ENCODE results near the gene MAPK12. TPM values are rescaled to one million over a fixed set of nuclear protein-coding genes. Genes with fewer than 3 reads are reported as not detected.

The MAPK12 gene
- total RNA-seq, 1 donor from 2014 or later: 11.4 TPM

DNA sequence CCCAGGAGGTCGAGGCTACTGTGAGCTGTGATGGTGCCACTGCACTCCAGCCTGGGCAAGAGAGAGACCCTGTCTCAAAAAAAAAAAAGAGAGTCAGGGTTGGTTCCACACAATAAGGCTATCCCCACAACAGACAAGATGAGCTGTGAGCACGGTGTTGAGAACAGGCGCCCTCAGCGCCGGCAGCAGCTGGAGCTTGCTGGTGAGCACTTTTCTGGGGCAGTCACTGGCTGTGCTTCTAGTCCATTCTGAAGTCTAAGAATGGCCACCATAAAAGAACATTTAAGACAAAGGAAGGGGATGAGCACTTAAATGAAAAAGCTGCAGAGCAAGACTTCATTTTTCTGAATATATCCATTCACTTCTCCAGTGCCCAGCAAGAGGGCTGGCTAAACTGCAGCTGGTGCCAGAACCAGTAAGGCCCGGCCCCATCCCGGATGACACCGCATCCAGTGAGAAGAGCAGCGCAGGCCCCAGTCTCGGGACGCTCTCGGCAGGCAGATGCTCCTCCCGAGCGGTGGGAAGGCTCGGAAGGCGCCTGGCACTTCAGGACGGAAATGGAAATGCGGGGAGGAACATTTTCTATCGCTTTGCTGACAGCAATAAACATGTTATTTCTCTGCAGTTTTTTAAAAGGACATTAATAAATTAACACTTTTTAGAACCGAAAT, 28.9 kb downstream of the MAPK12 start:
- DNase-seq: no peak

DNA sequence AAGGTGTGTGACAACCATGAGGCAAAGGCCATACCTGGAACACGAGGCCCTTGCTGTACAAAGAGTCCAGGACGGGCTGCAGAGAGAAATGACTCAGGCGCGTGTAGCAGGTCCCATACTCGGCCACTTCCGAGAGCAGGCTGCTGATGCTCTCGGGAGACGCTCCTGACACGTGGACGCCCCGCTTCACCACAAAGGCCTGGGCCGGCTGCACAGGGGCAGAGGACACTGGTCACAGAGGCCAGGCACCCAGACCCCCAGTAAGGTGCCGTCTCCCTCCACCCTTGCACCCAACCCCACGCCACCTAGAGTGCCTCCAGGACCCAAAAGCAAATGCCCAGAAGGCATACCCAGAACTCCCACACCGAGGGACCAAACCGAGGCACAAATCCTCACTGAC, 32.1 kb downstream of the MAPK12 start:
- no peak for DNase-seq

DNA sequence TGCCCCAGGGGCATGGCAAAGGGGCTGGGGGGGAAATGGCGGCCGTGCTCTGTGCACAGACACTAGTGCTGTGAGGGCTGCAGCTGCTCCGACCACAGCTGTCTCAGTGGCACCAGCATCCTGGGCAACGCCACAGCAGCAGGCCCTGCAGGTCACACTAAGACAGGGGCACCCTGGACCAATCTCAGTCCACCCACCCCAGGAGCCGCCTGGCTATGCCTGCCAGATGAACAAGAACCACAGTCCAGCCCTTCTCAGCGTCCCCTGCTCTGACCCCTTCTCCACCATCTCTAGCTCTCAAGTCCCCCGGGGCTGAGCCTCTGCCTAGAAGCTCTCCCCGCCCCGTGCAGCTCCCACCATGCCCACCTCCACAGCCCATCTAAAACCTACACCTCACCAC, 33.1 kb downstream of the MAPK12 start:
- no peak for DNase-seq

DNA sequence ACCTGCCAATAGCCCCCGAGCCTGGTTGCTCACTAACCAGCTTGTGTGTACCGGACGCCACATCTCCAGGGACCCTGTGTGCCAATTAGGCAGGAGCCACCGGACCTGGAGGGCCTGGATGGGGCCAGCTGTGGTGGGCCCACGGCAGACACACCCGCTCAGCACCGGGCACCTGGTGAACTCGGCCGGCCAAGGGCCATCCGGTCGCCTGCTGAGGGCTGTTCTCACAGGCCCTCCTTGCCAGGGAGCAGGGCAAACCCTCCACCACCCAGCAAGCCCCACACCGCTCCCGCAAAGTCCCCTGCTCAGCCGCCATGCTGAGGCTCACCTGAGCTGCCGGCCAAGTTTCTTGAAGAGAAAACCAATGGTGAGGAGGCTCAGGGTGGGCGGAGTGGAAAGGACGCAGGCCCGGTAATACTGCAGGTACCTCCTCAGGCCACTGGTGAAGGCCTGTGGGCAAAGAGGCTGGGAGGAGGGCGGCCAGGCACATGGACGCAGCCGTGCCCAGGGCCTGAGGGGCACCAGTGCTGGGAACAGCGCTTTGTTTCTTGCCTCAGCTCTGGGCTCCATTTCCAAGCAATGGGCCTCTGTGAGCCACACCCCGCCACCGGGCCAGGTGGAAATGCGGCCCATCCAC, 33.8 kb downstream of the MAPK12 start:
- no peak for DNase-seq

DNA sequence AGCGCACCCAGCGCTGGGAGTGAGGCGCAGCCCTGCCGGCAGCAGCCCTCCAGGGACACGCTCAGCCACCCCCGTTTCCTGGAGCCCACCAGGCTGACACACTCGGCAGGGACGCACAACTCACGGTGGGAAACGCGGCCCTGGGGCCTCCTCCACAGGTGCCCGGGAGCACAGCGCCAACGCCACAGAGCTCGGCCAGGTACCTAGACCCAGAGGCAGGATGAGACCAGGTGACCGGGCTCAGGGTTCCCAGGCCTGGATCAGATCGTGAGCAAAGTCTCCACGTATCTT, 34.7 kb downstream of the MAPK12 start:
- DNase-seq: no peak

DNA sequence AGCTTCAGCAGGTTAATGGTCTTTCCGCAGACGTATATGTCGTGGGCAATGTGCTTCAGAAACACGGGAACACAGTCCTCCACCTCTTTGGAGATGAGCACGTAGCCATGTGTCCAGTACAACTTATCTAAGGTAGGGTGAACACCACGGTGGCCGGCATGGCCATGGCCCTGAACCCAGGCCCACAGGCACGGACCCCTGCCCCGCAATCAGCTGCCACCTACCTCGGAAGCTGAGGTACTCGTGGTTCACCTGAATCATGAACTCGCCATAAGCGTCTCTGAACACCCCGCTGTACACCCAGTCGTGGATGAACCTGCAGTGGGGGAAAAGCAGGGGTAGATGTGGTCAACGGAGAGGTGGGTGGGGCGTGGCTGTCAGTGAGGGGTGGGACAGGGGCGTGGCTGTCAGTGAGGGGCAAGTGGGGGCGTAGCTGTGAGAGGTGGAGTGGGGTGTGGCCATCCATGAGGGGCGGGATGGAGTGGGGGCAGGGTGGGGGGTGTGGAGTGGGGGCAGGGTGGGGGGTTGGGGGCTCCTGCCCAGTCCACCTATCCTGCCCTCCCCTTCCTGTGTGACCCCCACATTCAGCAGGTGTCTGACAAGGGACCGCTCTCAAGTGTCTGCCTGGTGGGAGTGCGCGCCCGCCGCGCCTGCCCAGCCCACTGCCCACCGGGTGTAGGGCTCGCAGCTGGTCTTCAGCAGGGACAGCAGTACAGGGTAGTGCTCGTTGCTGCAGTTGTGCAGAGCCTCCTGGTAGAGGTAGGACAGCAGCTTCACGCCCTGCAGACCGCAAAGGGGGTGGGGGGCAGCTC, 35.2 kb downstream of the MAPK12 start:
- no peak for DNase-seq

DNA sequence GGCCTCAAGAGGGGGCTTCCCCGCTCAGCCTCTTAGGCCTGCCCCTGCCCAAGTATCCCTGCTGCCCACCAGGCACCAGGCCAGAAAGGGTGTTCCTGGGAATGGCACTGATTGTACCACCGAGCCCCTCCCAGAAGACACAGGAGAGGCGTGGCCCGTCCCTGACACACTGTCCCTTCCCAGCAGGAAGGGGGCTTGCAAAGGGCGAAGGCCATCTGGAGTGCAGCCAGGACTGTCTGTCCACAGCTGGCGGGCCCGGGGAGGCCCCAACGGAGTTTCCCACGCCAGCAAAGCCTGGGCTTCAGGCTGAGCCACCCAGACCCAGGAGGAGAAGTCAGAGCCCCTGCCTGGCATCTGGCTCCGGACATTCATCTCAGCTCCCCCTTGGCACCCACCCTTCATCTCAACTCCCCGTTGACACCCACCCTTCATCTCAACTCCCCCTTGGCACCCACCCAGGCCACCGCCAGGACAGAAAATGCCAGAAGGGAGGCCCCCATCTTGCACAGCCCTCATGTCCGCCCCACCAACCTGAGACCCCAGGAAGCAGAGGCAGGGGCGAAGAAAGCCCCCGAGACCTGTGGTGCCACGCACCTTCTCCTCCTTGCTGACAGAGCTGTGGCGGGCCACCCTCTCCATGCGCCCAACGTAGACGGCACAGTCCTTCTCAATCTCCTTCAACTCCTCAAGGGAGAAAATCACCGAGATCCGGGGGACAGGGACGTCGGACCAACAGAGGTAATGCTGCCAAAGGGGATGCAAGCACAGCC, 36.1 kb downstream of the MAPK12 start:
- DNase-seq: no peak

DNA sequence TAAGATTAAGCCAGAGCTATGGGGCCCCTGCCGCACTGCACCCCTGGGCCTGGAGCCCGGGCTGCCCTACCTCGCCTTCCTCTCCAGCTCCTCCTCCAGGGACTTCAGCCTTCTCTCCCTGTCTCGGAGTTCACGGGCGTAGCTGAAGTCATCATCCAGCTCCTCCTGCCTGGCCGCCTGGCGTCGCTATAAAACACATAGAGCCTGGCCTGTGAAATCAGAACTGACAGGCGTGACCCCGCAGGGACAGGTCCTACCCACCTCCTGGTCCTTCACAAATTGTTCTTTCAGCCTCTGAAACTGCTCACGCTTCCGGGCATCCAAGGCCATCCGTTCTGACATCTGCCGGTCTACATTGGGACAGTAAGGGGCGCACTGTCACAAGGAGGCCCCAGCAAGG, 37.4 kb downstream of the MAPK12 start:
- DNase-seq: no peak

DNA sequence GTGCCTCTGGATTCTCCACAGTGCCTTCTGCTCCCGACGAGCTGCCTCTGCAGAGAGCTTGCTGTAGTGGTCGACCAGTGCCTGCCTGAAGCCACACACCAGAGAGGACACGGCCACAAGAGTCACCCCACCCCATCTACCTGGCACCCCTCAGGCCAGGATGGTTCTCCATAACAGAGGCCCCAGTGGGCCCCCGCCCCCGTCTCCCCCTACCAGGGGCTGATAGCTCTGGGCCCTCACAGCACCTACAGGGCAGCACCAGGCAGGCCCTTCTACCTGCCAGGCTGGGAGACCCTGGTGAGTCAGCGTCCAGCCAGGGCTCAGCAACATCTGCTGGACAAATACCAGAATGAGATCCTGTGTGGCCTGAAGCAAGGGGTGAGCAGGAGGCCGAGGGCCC, 39.0 kb downstream of the MAPK12 start:
- DNase-seq: no peak

DNA sequence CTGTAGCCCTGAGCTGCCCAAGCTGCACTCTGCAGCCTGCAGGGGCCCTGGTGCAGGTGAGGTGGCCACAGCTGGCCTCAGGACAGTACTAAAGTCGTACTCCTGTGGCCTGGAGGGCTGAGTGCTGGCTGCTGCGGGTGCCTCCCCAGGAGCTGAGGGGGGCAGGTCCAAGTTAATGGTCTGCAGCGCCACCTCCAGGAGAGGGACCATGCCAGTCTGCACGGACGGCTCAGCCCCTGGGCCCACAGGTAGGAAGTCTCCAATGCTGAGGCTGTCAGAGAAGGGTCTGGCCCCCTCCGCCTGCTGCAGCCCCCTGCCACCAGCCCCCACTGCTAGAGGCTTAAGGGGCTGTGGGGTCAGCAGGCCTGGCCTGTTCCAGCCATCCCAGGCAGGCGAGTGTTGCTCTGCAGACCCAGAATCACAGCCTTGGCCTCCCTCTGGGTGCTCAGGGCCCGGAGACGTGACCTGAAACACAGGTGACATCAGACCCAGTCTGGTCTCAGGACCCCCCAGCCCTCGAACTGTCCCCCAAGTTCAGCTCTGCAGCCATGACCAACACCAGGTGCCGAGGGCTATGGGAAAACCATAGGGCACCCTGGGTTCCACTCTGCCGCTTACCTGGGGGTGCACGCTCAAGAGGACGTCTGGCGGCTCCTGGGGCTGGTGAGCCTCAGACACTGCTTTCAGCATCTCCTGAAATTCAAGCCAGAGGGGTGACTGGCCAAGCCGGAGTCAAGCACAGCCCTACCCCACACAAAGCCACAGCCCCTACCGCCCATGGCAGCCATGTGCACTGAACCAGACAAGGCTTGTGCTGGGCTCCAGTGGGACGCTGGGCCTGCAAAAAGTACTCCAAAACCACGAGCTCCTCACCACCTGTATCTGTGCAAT, 39.8 kb downstream of the MAPK12 start:
- no peak for DNase-seq

DNA sequence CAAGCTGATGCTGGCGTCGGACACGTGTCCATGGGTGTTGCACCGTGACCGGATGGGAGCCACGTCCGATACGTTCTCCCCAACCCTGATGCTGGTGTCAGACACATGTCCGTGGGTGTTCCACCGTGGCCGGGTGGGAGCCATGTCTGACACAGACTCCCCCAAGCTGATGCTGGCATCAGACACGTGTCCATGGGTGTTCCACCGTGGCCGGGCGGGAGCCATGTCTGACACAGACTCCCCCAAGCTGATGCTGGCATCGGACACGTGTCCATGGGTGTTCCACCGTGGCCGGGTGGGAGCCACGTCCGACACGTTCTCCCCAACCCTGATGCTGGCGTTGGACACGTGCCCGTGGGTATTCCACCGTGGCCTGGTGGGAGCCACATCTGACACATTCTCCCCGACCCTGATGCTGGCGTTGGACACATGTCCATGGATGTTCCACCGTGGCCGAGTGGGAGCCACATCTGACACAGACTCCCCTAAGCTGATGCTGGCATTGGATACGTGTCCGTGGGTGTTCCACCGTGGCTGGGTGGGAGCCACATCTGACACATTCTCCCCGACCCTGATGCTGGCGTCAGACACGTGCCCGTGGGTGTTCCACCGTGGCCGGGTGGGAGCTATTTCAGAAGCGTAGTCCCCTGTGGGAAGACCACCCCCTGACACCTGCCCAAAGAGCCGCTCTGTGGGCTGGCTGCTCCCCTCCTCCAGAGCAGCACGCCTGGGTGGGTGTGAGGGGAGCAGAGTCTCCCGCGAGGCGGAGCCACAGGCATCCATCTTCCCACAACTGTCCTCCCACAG, 40.7 kb downstream of the MAPK12 start:
- DNase-seq: no peak

DNA sequence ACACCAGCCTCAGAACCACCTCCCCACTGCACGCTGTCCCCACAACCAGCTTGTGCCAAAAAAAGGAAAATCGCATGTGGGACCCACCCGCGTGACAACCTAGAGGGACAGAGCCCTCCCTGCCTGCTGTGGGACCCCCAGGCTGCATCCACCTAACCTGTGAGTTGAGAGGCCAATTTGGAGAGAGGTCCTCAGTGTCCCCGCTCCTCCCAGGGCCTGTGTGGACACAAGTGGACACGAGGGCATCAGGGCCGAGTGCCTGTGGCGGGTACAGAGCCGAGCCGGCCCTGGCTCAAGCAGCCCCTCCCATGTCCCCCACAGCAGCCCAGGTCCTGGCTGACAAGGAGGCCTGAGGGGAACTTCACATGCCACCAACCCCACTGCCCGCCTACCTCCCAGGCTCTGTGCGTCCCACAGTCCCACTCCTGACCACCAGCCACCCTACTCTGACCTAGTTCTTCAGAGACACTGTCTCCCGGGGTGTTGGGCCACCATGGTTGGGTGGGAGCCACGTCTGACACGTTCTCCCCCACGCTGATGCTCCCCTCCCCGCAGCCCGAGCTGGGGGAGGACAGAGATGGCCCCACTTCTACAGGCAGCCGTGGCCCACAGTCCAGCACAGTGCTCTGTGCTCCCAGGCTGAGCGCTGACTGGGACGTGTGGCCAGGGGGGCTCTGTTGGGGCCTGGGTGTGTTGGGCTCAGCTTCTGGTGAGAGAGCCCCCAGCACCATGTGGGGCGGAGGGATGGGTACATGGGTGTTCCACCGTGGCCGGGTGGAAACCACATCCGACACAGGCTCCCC, 41.5 kb downstream of the MAPK12 start:
- DNase-seq: no peak

DNA sequence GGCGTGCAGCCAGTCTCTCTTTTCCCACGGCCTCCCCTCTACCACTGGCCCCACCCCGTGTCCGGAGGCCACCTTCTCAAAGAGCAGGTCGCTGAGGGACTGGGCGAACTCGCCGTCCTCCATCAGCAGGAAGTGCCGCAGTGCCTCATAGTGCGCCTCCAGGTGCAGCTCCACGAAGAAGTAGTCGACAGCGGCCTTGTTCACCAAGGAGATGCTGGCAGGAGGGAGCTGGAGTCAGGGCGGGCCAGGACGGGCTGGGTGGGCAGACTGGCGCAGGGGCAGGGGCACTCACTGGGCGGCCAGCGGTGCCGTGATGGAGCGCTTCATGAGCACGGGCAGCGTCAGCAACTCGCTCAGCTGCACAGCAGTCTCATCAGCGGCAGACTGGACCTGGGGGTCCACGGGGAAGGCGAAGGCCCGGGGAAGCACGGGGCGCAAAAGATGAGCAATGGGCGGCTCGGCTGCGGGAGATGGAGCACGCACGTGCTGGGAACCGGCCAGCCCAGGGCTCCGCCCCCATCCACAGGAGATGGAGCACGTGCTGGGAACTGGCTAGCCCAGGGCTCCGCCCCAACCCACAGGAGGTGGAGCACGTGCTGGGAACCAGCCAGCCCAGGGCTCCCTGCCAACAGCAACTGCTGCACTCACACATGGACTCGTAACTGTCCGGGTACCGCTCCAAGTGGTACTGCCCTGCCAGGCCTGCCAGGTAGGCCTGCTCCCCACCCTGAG, 42.3 kb downstream of the MAPK12 start:
- peak; percentile 49 for DNase-seq

DNA sequence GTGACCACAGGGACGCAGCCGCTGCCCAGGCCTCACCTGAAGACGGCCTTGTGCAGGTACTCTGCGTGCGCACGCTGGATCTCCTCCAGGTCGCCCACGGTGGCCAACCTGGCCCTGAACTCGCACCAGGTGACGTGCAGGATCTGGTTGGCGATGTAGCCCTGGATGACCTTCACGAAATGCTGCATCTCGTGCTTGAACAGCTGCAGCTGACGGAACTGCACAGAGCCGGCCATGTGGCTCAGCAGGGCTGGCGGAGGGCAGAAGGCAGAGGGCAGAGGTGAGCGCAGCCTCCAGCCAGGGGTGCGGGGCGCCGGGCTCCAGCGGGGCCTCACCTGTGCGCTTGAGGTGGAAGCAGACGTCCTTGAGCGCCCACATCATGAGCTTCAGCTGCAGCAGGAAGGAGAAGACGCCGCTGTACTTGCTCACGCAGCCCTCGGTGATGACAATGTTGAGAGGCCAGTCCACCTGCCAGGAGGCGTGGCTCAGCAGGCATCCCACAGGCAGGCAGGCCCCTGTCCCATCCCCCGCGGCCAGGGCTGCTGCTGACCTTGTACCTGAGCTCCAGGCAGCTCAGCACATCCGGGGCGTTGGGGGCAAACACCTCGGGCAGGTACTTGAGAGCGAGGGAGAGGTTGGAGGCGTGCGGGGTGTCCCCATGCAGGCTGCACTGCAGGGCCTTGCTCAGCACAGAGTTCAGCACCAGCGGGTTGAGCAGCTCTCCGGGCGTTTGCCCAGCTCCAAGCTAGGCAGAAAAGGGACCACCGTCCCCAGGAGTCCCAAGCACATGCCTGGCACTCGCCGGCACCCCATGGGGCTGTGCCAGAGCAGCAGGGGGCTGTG, 43.1 kb downstream of the MAPK12 start:
- no peak for DNase-seq

DNA sequence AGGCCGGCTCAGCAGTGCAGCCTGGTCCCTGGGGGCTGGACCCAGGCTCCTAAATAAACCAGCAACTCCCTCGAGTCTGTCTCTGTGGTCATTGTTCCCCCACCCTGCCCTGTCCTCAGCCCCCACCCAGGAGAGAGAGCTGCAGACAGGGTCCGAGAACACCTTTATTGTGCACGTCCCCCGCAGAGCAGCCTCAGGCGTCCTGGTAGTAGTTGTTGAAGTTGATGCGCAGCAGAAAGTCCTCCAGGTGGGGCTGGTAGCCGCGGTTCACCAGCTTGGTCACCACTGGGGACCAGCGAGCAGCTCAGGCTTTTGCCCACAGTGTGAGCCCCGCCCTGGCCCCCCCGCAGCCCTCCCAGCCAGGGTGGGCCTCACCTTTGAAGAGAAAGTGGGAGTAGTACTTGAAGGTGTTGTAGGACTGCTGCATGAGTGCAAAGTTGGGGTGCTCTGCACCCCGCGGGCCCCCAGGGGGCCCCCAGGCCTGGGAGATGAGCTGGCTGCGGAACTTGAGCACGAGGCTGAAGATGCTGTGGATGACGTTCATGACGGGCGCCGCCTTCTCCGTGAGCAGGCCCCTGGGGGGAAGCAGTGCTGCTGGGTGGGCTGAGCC, 43.8 kb downstream of the MAPK12 start:
- DNase-seq: no peak

DNA sequence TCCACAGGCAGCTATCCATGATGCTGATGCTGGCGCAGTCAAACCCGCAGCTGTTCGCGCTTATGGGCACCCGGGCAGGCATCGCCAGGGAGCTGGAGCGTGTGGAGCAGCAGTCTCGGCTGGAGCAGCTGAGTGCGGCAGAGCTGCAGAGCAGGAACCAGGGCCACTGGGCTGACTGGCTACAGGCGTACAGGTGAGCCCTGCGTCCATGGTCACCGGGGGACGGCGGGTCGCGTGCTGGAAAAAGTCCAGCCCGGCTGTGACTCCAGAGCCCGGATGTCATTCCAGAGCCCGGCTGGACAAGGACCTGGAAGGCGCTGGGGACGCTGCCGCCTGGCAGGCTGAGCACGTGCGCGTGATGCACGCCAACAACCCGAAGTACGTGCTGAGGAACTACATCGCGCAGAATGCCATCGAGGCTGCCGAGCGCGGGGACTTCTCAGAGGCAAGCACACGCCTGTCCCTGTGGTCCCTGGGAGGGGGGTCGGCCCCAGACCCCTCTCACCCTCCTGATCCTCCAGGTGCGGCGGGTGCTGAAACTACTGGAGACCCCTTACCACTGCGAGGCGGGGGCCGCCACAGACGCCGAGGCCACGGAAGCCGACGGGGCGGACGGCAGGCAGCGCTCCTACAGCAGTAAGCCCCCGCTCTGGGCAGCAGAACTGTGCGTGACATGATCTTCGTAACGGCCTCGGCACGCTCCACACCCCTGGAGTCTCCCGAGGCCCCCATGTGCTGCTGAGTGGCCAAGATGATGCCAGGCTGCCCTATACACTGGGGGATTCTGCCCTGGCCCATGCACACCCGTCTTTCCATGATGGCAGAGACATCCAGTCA, 44.6 kb downstream of the MAPK12 start:
- DNase-seq: no peak

DNA sequence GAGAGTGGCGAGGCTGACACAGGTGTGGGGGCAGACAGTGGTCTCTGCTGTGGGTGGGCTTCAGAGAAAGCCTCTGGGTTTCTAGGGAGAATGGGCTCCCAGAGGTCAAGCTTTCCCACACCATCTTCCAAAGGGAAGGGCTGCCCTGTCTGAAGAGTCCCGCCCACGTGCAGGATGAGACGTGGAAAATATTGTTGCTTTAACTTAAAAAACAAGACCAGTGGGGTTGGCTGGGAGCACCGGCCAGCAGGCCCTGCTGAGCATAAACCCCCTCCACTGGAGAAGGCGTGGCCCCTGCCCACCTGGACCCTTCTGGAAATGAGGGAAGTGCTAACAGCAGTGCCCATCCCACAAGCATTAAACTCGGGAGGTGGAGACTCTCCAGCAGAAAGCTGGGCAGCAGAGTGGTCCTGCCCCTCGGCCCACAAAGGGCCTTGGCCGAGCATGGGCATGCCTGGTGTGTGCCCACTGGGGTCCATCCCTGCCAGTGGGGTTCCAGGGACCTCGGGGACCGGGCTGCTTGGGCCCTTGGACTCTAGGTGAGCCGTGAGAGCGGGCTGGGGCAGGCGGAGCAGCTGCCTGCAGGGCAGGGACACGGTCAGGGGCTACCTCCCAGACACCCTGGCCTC, 45.3 kb downstream of the MAPK12 start:
- DNase-seq: no peak

Measured in occipital lobe (tissue), 2 donors.